ENCODE measurements around the gene ANO7. TPM values are rescaled to one million over a fixed set of nuclear protein-coding genes. Genes with fewer than 3 reads are reported as not detected.
A peak's percentile ranks its signal among the peaks of the same experiment; 100 is the strongest.

ANO7 gene
- total and polyA plus RNA-seq, 2 of the 8 experiments (the other 6 are each of a cell fraction or from before 2014, with no cell fraction given), result 3.2 to 6.9 TPM

DNA sequence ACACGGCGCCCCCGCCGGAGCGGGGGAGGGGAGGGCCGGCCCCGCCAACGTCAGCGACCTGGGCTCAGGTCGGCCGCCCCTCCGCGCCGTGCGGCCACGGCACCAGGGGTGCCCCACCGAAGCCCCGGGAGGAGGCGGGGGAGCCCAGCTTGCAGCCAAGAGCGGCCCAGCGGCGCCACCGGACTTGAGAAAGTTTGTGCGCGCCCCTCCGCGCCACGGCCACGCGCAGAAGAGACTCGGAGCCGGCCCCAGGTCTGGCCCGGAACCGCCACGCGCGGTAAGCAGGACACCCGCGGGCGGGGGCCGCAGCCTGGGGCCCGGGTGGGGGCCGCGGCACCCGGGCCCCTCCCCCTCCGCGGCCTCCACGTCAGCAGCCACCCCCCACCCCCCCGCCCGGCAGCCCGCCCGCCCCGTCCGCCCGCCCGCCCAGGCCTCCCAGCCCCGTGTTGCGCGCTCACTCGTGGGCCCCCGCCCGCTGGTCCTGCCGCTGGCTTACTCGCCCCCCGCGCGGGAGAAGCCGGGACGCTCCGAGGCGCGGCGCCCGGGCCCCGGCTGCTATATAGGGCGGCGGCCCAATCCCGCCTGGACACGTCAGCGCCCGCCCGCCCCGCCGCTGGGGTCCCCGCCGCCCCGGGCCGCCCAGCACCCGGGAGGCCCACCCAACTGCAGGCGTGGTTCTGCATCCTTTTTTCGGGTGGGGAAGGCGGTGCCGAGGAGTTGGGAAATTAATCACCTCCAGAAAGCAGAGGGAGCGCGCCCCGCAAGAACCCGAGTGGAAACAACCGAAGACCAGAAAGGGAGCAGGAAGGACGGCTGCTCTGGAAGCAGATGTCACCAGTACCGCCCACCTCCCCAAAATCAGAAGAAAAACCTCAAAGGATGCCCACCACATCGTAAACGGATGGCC lies 84.1 kb downstream of the ANO7 start (continued):
- no peak for TF ChIP-seq SIN3A (conservative IDR thresholded peaks at IDR 0.05 in 1 of 2, IDR thresholded peaks at IDR 0.05 in 1 of 2; ENCODE audit: low read depth in 1 of 2, low read length in 2 of 2)
- TF ChIP-seq, protein P1, sequence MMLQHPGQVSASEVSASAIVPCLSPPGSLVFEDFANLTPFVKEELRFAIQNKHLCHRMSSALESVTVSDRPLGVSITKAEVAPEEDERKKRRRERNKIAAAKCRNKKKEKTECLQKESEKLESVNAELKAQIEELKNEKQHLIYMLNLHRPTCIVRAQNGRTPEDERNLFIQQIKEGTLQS (IDR thresholded peaks at IDR 0.05; ENCODE audit: insufficient read depth, low read depth, low read length), result no peak
- TF ChIP-seq SP1 (IDR thresholded peaks at IDR 0.05; ENCODE audit: low read depth, low read length), result no peak
- TF ChIP-seq RXRA (IDR thresholded peaks at IDR 0.05; ENCODE audit: insufficient read depth, low read depth, low read length), result no peak
- TF ChIP-seq, protein P2, sequence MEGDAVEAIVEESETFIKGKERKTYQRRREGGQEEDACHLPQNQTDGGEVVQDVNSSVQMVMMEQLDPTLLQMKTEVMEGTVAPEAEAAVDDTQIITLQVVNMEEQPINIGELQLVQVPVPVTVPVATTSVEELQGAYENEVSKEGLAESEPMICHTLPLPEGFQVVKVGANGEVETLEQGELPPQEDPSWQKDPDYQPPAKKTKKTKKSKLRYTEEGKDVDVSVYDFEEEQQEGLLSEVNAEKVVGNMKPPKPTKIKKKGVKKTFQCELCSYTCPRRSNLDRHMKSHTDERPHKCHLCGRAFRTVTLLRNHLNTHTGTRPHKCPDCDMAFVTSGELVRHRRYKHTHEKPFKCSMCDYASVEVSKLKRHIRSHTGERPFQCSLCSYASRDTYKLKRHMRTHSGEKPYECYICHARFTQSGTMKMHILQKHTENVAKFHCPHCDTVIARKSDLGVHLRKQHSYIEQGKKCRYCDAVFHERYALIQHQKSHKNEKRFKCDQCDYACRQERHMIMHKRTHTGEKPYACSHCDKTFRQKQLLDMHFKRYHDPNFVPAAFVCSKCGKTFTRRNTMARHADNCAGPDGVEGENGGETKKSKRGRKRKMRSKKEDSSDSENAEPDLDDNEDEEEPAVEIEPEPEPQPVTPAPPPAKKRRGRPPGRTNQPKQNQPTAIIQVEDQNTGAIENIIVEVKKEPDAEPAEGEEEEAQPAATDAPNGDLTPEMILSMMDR (IDR thresholded peaks at IDR 0.05; ENCODE audit: control extremely low read depth in 1 of 3, insufficient read depth in 1 of 3, low read depth in 1 of 3, low read length in 3 of 3), result 0 out of 4 replicates have a peak, but pooled peaks of 1 of the 3 experiments have one; percentile 2
- 0 out of 2 replicates have a peak, but pooled peaks have one; percentile 27 for TF ChIP-seq CREB1 (IDR thresholded peaks at IDR 0.05)
- no peak for TF ChIP-seq BRCA1 (IDR thresholded peaks at IDR 0.05; ENCODE audit: low read depth, low read length)
- TF ChIP-seq EP300 (IDR thresholded peaks at IDR 0.05; ENCODE audit: borderline replicate concordance in 1 of 2, low read depth in 2 of 2, low read length in 2 of 2), result no peak
- TF ChIP-seq CBX8 (IDR thresholded peaks at IDR 0.05; ENCODE audit: borderline replicate concordance, low read depth, low read length), result no peak
- no peak for TF ChIP-seq TAF7 (optimal IDR thresholded peaks at IDR 0.05; ENCODE audit: borderline replicate concordance, low read depth, low read length)
- TF ChIP-seq BCL11A (IDR thresholded peaks at IDR 0.05; ENCODE audit: low read depth in 2 of 2, low read length in 2 of 2), result no peak
- no peak for TF ChIP-seq EGR1 (IDR thresholded peaks at IDR 0.05; ENCODE audit: borderline replicate concordance, low read depth, low read length)
- no peak for TF ChIP-seq SIX5 (IDR thresholded peaks at IDR 0.05; ENCODE audit: low read depth, low read length)
- no peak for TF ChIP-seq ASH2L (IDR thresholded peaks at IDR 0.05; ENCODE audit: low read length)
- no peak for TF ChIP-seq CHD2 (IDR thresholded peaks at IDR 0.05; ENCODE audit: low read length)
- no peak; the same call in 1 of the 2 replicates for TF ChIP-seq POLR2AphosphoS5 (IDR thresholded peaks at IDR 0.05; ENCODE audit: low read depth, low read length)
- TF ChIP-seq TAF1 (IDR thresholded peaks at IDR 0.05; ENCODE audit: low read depth, low read length), result peak; percentile 54; the same call in 1 of the 2 replicates
- TF ChIP-seq SP4 (IDR thresholded peaks at IDR 0.05; ENCODE audit: low read length), result no peak
